IPS-20b (cell line): Measurements from ENCODE around the gene ARID3A.
"Not testable (repeated sequence)": the region's sequence is repeated elsewhere in the genome, so short reads cannot be mapped to it uniquely, and the experiment has no call there.

Experiments
- H3K27ac ChIP-seq: one replicate; pipeline ENCODE4 v1.5.1; 2013; ENCODE audit warnings: low read length
- H3K27me3 ChIP-seq: 2 replicates; pipeline ENCODE4 v1.6.1; 2013; ENCODE audit warnings: mild to moderate bottlenecking, low read length, inconsistent platforms; ENCODE audit not compliant: insufficient read depth
- H3K36me3 ChIP-seq: 2 replicates; pipeline ENCODE4 v1.6.1; 2013; ENCODE audit warnings: low read depth, mild to moderate bottlenecking, inconsistent platforms, low read length, moderate library complexity; ENCODE audit not compliant: insufficient read depth
- H3K4me1 ChIP-seq: 2 replicates; pipeline ENCODE4 v1.6.1; 2013; ENCODE audit warnings: mild to moderate bottlenecking, control low read depth, inconsistent platforms, low read length, moderate library complexity; ENCODE audit not compliant: insufficient read depth
- H3K4me3 ChIP-seq: 2 replicates; pipeline ENCODE4 v1.5.1; 2013; ENCODE audit warnings: mild to moderate bottlenecking, low read length, inconsistent platforms
- H3K9ac ChIP-seq: 2 replicates; pipeline ENCODE4 v1.6.1; 2013; ENCODE audit warnings: low read depth, mild to moderate bottlenecking, inconsistent platforms, low read length, moderate library complexity
- H3K9me3 ChIP-seq: 2 replicates; pipeline ENCODE4 v1.6.1; 2013; ENCODE audit warnings: mild to moderate bottlenecking, low read depth, low read length, inconsistent platforms; ENCODE audit not compliant: insufficient read depth

Gene ARID3A

GRCh38 chr19:955803-956765 lies 30.2 kb downstream of the ARID3A start:
- H3K4me1 ChIP-seq, result peaks cover 17% of the 10 kb centered on the region; the same call in 1 of the 2 replicates
- H3K9ac ChIP-seq, result no peak overlapping the region
- H3K9me3 ChIP-seq, result no peaks in the 10 kb centered on the region
- H3K4me3 ChIP-seq, result no peak overlapping the region
- H3K36me3 ChIP-seq, result peaks cover 8% of the 10 kb centered on the region; the same call in 1 of the 2 replicates
- no peaks in the 10 kb centered on the region for H3K27me3 ChIP-seq
- no peak overlapping the region for H3K27ac ChIP-seq

- Histone ChIP-seq H3K27ac (no peak overlapping the region), H3K4me1 (peaks cover 17% of the 10 kb centered on the region; the same call in 1 of the 2 replicates), H3K27me3 (no peaks in the 10 kb centered on the region), H3K36me3 (peaks cover 8% of the 10 kb centered on the region; the same call in 1 of the 2 replicates), H3K9me3 (no peaks in the 10 kb centered on the region), H3K9ac (no peak overlapping the region), H3K4me3 (no peak overlapping the region)
Observed at GRCh38 chr19:956766-957440, 31.1 kb downstream of the ARID3A start.

- not testable (repeated sequence) for H3K27ac ChIP-seq, H3K4me3 ChIP-seq, H3K9ac ChIP-seq, H3K27me3 ChIP-seq, H3K36me3 ChIP-seq, H3K9me3 ChIP-seq
- H3K4me1 ChIP-seq, result peaks cover 16% of the 10 kb centered on the region; the same call in 1 of the 2 replicates
Observed at GRCh38 chr19:957578-957977, 31.7 kb downstream of the ARID3A start.

- H3K4me1 ChIP-seq, result peaks cover 14% of the 10 kb centered on the region; the same call in 1 of the 2 replicates
- no peak overlapping the region for H3K9ac ChIP-seq
- peaks cover 12% of the 10 kb centered on the region for H3K36me3 ChIP-seq
- no peaks in the 10 kb centered on the region for H3K27me3 ChIP-seq
- no peak overlapping the region for H3K4me3 ChIP-seq
- H3K27ac ChIP-seq, result no peak overlapping the region
- no peaks in the 10 kb centered on the region for H3K9me3 ChIP-seq
Observed at GRCh38 chr19:958967-959855, 33.4 kb downstream of the ARID3A start.

- Histone ChIP-seq H3K36me3 (peaks cover 20% of the 10 kb centered on the region), H3K4me1 (peaks cover 11% of the 10 kb centered on the region; the same call in 1 of the 2 replicates), H3K9ac (no peak overlapping the region), H3K27ac (no peak overlapping the region), H3K27me3 (no peaks in the 10 kb centered on the region), H3K4me3 (no peak overlapping the region), H3K9me3 (no peaks in the 10 kb centered on the region)
Observed at GRCh38 chr19:960020-960419, 34.2 kb downstream of the ARID3A start.

- Histone ChIP-seq H3K36me3 (peaks cover 26% of the 10 kb centered on the region), H3K9me3 (no peaks in the 10 kb centered on the region), H3K9ac (no peak overlapping the region), H3K4me3 (no peak overlapping the region), H3K27me3 (no peaks in the 10 kb centered on the region), H3K27ac (no peak overlapping the region), H3K4me1 (peaks cover 11% of the 10 kb centered on the region; the same call in 1 of the 2 replicates)
Observed at GRCh38 chr19:960601-960938, 34.7 kb downstream of the ARID3A start.

- H3K27ac ChIP-seq, result no peak overlapping the region
- peaks cover 34% of the 10 kb centered on the region for H3K36me3 ChIP-seq
- no peak overlapping the region for H3K9ac ChIP-seq
- H3K4me1 ChIP-seq, result peaks cover 4% of the 10 kb centered on the region; the same call in 1 of the 2 replicates
- 0 out of 2 replicates have a peak, but pooled peaks cover 3% of the 10 kb centered on the region for H3K9me3 ChIP-seq
- H3K27me3 ChIP-seq, result no peaks in the 10 kb centered on the region
- H3K4me3 ChIP-seq, result no peak overlapping the region
Observed at GRCh38 chr19:961866-962620, 36.2 kb downstream of the ARID3A start.

GRCh38 chr19:962683-963400 lies 37.0 kb downstream of the ARID3A start:
- Histone ChIP-seq H3K9me3 (0 out of 2 replicates have a peak, but pooled peaks cover 3% of the 10 kb centered on the region), H3K4me3 (no peak overlapping the region), H3K36me3 (peaks cover 39% of the 10 kb centered on the region), H3K27ac (no peak overlapping the region), H3K9ac (no peak overlapping the region), H3K27me3 (no peaks in the 10 kb centered on the region), H3K4me1 (peaks cover 4% of the 10 kb centered on the region; the same call in 1 of the 2 replicates)

GRCh38 chr19:963486-963951 lies 37.7 kb downstream of the ARID3A start:
- H3K9me3 ChIP-seq, result 0 out of 2 replicates have a peak, but pooled peaks cover 3% of the 10 kb centered on the region
- no peaks in the 10 kb centered on the region for H3K27me3 ChIP-seq
- H3K36me3 ChIP-seq, result peaks cover 43% of the 10 kb centered on the region
- H3K27ac ChIP-seq, result no peak overlapping the region
- H3K9ac ChIP-seq, result no peak overlapping the region
- no peak overlapping the region for H3K4me3 ChIP-seq
- H3K4me1 ChIP-seq, result peaks cover 4% of the 10 kb centered on the region; the same call in 1 of the 2 replicates

GRCh38 chr19:964116-964520 lies 38.3 kb downstream of the ARID3A start:
- H3K27me3 ChIP-seq, result no peaks in the 10 kb centered on the region
- peaks cover 4% of the 10 kb centered on the region; the same call in 1 of the 2 replicates for H3K4me1 ChIP-seq
- H3K9ac ChIP-seq, result no peak overlapping the region
- 0 out of 2 replicates have a peak, but pooled peaks cover 3% of the 10 kb centered on the region for H3K9me3 ChIP-seq
- no peak overlapping the region for H3K4me3 ChIP-seq
- H3K36me3 ChIP-seq, result peaks cover 45% of the 10 kb centered on the region
- H3K27ac ChIP-seq, result no peak overlapping the region
